Activated CD4-positive, alpha-beta T cell treated with anti-CD3 and anti-CD28 coated beads for 36 hours (primary cell): ENCODE results near the gene KCNK3. TPM values are rescaled to one million over a fixed set of nuclear protein-coding genes. Genes with fewer than 3 reads are reported as not detected.

ENCODE experiments used
- ATAC-seq: fragments of 200-7000 bp; cut with Tn5 transposase; one replicate; pipeline ENCODE4 v1.10.0; 2021; ENCODE audit warnings: mild to moderate bottlenecking, moderate library complexity
- CTCF ChIA-PET: fragments of 350-600 bp; sonication (Branson Sonifier 250); formaldehyde crosslinking; loops from one replicate; lab custom pipeline; 2021; ENCODE audit warnings: antibody characterized with exemption; lab: Charles Lee
- POLR2A ChIA-PET: fragments of 350-600 bp; sonication (Branson Sonifier 250); formaldehyde crosslinking; loops from one replicate; lab custom pipeline; 2021; ENCODE audit warnings: antibody characterized with exemption, inconsistent platforms; lab: Charles Lee
- DNase-seq: peaks from one replicate; pipeline ENCODE4 v3.0.0-alpha.2; 2020
- H3K27ac Mint-ChIP-seq: one replicate; pipeline ENCODE4 v1.8.0; 2021; ENCODE audit warnings: mixed read lengths
- H3K27me3 Mint-ChIP-seq: one replicate; pipeline ENCODE4 v1.8.0; 2021; ENCODE audit warnings: mixed read lengths
- H3K36me3 Mint-ChIP-seq: one replicate; pipeline ENCODE4 v1.8.0; 2021; ENCODE audit warnings: low read depth, mixed read lengths
- H3K4me1 Mint-ChIP-seq: one replicate; pipeline ENCODE4 v1.8.0; 2021; ENCODE audit warnings: mixed read lengths
- H3K4me3 Mint-ChIP-seq: one replicate; pipeline ENCODE4 v1.8.0; 2021; ENCODE audit warnings: mild to moderate bottlenecking, moderate library complexity, mixed read lengths
- H3K9me3 Mint-ChIP-seq: one replicate; pipeline ENCODE4 v1.8.0; 2021; ENCODE audit warnings: low read depth, mixed read lengths
- intact Hi-C, 2 experiments: fragments of 100-400 bp; cut with DNase I in 1 of 2; cut with micrococcal nuclease in 1 of 2; formaldehyde crosslinking; loops; one replicate each; pipeline versions ENCODE4 v1.14.2 to v1.15.1; 2022 to 2024; cut with DNase I, micrococcal nuclease
- total RNA-seq, 2 experiments: library from RNA; stranded (reverse); gene quantifications; one replicate each; pipeline ENCODE4 v1.2.3, GENCODE V29; 2021

Gene KCNK3
- total RNA-seq, 2 experiments from 2014 or later = not detected

DNA sequence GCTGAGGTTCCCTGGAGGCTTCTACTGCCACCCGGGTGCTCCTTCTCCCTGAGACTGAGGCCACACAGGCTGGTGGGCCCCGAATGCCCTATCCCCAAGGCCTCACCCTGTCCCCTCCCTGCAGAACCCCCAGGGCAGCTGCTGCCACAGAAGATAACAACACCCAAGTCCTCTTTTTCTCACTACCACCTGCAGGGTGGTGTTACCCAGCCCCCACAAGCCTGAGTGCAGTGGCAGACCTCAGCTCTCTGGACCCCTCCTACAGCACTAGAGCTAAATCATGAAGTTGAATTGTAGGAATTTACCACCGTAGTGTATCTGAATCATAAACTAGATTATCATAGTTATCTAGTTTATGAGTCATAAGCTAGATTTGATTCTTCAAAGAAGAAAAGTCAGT lies 86.0 kb downstream of the KCNK3 start:
- Mint-ChIP-seq H3K36me3 (peaks cover 34% of the 10 kb centered on the region), H3K4me3 (no peak overlapping the region), H3K27ac (peak overlapping the region; percentile 56), H3K27me3 (no peaks in the 10 kb centered on the region), H3K4me1 (peaks cover 12% of the 10 kb centered on the region), H3K9me3 (no peaks in the 10 kb centered on the region)
- DNase-seq (no peak), ATAC-seq (peak; percentile 85)
- ChIA-PET CTCF (interaction anchor here (0.5 to 0.8 kb wide), 3 partner anchors 34 to 67 kb away, joined by 3 read pairs; no protein-coding TSS in a partner anchor), POLR2A (no interaction called here)
- intact Hi-C loops = no loop called here

- H3K4me3 Mint-ChIP-seq = no peak overlapping the region
- CTCF ChIA-PET = interaction anchor here (0.6 kb wide), 1 partner anchor 291 kb away, joined by 3 read pairs; the partner anchor contains the start of gene OST4
- intact Hi-C loops = no loop called here
- H3K9me3 Mint-ChIP-seq = no peaks in the 10 kb centered on the region
- H3K27ac Mint-ChIP-seq = peak overlapping the region; percentile 19
- no peak for DNase-seq
- H3K4me1 Mint-ChIP-seq = peaks cover 16% of the 10 kb centered on the region
- POLR2A ChIA-PET = no interaction called here
- H3K27me3 Mint-ChIP-seq = no peaks in the 10 kb centered on the region
- peaks cover 34% of the 10 kb centered on the region for H3K36me3 Mint-ChIP-seq
- ATAC-seq = no peak
Measured at GRCh38 chr2:26780203-26780760, 87.8 kb downstream of the KCNK3 start.

Other genes with a start within 250 kb of the KCNK3 start
- gene OTOF, start 214.6 kb upstream of the KCNK3 start, total RNA-seq = 1 to 10 TPM; 1.9 to 2.3 TPM
- not detected for gene CIB4, start 51.4 kb upstream of the KCNK3 start, total RNA-seq
- gene SLC35F6, start 71.6 kb downstream of the KCNK3 start, total RNA-seq = 1 to 10 TPM; 5.0 to 5.6 TPM
- gene CENPA, start 93.3 kb downstream of the KCNK3 start, total RNA-seq = 10 to 100 TPM; 37.0 to 38.0 TPM
- under 1 TPM; 0.07 to 0.09 TPM for gene DPYSL5, start 155.4 kb downstream of the KCNK3 start, total RNA-seq